GM23248 (cell line): ENCODE measurements around the gene ZNF385D.

Experiments
- EZH2 ChIP-seq: fragments of 200-600 bp; sonication (generic); IDR thresholded peaks from 2 replicates; pipeline ENCODE4 v1.6.1; 2018; ENCODE audit warnings: antibody characterized with exemption, mild to moderate bottlenecking; ENCODE audit not compliant: insufficient read depth, poor library complexity, severe bottlenecking
- EZH2phosphoT487 ChIP-seq: fragments of 200-600 bp; sonication (generic); IDR thresholded peaks from 2 replicates; pipeline ENCODE4 v1.6.1; 2018; ENCODE audit warnings: antibody characterized with exemption, moderate library complexity, mild to moderate bottlenecking, low read depth; ENCODE audit not compliant: insufficient read depth

- no peak for TF ChIP-seq EZH2
- TF ChIP-seq EZH2phosphoT487, result no peak
These were observed 317.3 kb downstream of the ZNF385D start for GRCh38 chr3:21433751-21434150.
